Fibroblast of skin of left biceps (primary cell): Measurements from ENCODE around the gene HMGCLL1.

Experiments used
- DNase-seq, 2 experiments: peaks; one replicate each; pipeline ENCODE4 v3.0.0-alpha.2; 2013; ENCODE audit warnings: low read depth in 2 of 2

Gene HMGCLL1

GRCh38 chr6:55531496-55531895, 47.5 kb downstream of the HMGCLL1 start:
- DNase-seq: no peak

DNA sequence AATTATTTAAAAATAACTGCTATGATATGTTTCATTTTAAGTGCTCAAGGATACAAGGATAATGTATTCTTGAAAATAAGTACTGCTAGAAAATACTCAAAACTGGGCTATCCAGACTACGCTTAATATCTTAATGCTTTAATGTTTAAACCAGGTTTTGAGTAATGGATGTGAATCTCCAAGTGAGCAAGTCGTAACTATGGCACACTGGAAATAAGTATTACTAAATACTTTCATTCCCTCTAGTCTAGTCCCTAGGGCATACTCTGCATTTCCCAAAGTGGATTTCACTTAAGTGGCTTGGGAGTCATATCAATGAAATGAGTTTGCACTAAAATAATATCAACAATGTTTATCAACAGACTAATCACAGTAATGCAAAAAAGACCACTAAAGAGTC, 48.1 kb downstream of the HMGCLL1 start:
- DNase-seq: no peak

- DNase-seq: peak in 1 of 2 experiments; percentile 1
Measured at GRCh38 chr6:55528624-55529023, 50.4 kb downstream of the HMGCLL1 start.

DNA sequence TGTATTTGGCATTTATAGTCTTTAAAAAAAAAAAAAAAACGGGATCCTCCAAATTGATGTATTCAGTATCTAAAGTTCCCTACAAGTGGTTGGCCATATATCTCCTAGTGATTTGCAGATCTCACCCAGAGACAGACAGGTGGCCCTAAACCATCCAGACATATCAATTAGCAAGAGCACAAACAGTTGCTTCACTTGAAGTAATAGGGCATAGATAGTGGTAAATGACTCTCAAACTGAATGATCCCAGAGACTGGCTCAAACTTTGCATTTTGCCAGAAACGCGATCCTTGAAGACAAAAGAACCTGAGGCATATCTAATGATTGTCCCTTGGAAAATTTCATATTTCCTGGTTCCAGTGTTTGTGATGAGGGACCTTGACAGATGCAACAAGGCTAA, 54.6 kb downstream of the HMGCLL1 start:
- no peak for DNase-seq

DNA sequence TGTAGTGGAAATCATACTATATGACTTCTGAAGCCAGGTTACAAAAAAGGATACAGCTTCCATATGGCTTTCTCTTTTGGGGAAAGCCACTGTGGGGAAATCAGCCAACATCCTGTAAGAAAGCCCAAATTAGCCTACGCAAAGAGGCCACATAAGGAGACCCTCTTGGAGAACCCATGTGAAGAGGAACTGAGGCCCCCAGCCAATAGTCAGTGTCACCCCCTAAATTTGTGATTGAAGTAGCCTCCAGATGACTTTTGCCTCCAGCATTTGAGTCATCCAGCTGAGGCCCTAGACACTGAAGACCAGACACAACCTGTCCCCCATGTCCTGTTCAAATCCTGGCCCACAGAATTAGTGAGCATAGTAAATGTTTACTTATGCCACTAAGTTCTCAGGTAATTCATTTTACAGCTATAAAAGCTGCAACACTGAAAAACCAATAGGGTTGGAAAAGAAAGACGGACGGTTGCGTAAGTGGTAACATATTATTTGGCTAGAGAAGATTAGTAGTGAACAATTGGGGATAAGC, 60.4 kb downstream of the HMGCLL1 start:
- DNase-seq: no peak

DNA sequence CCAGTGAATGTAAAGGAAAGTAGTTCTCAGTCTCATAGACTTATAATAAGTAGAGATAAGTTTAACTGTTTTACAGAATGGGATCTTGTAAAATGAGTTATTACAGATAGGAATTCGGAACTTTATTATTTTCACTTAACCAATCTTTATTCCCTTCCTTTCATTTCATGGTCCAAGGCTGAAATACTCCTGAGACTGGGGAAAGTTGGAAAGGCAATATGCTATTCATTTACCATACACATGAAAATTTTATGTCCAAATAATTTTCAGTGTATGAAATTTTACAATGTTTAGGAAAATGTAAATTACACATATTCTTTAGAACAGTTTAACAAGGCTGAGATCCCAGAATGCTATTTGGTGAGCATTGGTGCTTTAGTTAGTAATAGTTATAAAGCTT, 62.3 kb downstream of the HMGCLL1 start:
- DNase-seq: no peak

DNA sequence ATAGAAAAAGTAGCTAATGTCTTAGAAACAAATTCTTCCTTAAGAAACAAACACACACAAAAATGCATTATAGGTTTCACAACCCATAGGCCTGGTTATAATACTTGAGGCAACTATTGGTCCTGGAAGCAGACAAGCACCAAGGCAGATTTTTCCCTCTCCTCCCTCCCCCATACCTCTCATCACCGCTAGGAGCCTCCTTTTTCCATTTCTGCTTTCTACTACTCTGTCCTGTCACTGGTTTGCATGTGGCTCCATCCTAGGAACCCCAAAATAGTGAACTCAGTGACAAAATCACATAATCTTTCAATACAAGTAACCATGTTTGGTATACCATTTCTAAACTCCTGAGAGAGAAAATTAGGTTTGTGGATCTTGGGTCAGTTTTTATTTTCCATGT, 66.1 kb downstream of the HMGCLL1 start:
- no peak for DNase-seq

- no peak for DNase-seq
Measured at GRCh38 chr6:55511122-55511800, 67.7 kb downstream of the HMGCLL1 start.

DNA sequence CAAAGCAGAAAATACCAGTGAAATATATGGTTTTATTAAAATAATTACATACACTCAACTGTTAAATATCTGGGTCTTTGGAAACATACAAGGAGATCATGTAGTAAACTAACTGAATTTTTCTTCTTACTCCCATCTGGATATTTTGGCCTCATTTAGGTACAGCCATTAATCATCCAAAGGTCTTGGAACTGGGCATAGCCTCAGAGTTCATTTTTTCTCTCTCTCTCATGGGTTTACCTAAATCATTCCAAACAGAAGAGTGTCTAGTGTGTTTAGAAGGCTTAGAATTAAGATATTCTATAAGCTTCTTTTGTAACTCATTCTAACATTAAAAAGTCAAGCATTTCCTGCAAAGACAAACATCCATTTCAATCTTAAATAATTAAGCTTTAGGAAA, 79.4 kb downstream of the HMGCLL1 start:
- no peak for DNase-seq

GRCh38 chr6:55497694-55498093, 81.3 kb downstream of the HMGCLL1 start:
- no peak for DNase-seq

GRCh38 chr6:55496201-55496600, 82.8 kb downstream of the HMGCLL1 start:
- DNase-seq: no peak

DNA sequence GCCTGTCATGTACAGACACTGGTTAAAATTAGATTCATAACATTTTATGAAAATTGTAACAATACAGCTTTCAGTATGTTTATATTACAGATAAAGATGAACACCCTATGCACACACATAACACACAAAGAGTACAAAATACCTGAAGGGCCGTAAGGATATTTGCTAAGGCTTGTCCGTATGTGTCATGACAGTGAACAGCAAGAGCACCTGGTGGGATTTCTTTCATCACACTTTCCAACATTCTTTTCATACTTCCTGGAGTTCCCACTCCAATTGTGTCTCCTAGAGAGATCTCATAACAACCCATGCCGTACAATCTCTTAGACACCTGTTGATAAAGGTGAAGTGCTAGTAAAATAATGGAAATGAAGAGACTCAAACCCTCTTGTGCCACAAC, 83.7 kb downstream of the HMGCLL1 start:
- no peak for DNase-seq

DNA sequence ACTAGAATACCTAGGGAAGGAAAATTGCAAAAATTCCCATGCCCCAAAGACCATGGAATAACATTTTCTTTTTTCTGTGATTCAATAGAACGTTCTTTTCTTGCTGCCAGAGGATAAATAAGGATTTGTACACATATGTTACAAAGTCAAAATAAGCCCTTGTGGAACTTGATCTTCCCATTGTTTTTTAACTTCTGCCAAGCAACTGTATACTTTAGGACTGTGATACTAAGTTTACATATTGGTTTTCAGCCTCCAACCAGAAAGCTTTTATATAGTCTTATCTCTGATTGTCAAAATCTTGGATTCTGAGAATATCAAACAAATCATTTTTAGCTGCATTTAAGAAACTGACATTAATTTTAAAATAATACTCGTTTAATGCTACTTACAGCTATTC, 84.6 kb downstream of the HMGCLL1 start:
- no peak for DNase-seq

- no peak for DNase-seq
Measured at GRCh38 chr6:55492259-55492658, 86.7 kb downstream of the HMGCLL1 start.

DNA sequence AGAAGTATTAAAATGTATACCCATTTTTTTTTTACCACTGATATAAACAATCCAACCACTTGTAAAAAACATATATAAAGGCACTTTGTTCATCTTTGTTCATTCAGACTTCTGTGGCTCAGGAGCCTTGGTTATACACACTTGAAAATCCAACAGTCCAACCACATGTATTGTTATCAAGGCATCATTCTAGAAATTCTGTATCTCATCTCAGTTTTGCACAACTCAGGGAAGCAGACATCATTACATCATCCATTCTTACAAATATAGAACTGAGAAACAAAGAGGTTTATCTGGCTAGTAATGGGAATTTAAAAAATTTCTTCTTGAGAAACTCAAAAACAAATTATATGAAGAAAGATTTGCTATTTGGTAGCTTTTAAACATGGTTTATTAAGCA, 88.1 kb downstream of the HMGCLL1 start:
- no peak for DNase-seq

- no peak for DNase-seq
Measured at GRCh38 chr6:55474382-55474781, 104.6 kb downstream of the HMGCLL1 start.

DNA sequence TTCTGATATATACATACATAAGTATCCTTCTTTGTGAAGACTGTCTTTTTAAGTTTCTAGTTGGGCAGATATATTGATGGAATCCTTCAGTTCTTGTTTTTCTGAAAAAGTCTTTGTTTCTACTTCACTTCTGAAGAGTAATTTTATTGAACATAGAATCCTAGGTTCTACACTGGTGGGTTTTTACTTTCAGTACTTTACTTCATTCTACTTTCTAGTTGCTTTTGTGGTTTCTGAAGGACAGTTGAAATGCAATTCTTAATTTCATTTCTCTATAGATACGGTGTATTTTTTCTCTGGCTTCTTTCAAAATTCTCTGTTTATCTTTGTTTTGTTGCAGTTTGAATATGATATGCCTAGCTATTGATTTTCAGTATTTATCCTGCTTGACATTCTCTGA, 105.3 kb downstream of the HMGCLL1 start:
- no peak for DNase-seq

DNA sequence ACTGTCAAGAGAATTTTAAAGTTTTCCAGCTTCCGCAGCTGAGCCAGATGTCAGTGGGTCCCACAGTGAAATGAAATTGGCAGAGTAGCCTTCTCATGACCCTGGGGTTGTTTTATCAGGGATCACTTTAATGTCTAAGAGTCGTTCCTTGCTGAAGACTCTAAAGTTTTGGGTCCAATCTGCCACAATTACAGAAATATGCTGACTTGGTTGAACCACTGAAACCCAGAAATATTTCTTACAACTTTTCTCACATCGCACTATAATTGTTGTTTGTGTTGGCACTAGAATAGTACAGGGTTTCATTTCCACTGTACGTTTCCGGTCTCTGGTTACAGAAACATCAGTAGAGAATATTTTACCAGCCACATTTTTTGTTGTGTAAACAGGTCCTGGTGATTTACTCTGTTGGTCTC, 109.0 kb downstream of the HMGCLL1 start:
- no peak for DNase-seq

DNA sequence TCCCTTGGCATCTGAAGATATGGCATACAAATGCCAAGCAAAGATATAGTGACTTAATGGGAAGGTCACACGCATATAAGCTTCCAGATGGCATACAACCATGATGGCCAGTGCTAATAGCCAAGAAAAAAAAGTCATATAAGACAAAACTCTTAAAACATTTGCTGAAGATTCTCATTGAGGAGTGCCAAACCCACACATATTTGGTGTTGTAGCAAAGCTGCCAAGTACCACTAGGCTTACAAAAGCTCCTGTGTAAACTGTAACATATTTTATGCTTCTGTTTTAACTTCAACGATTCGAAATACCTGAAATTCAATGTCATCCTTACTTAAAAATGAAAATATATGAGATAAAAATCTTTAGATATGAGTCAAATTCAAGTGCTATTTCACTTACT, 123.0 kb downstream of the HMGCLL1 start:
- no peak for DNase-seq

DNA sequence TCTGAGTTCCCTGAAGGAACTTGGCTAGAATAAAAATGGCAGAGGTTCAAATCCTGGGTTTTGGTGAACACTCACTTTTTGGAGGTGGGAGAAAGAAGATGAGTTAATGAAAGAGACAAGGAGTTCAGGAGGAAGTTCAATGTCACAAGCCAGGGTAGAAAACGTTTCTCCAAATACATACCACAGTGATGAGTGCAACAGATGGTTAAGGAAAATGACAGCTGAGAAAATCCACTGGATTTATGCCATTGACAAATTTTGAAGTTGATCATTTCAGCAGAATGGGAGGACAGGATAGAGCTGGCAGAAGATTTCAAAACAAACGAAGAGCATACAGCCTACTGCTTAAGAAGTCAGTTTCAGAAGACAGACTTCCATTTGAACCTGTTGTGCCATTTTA, 129.0 kb downstream of the HMGCLL1 start:
- DNase-seq: no peak

DNA sequence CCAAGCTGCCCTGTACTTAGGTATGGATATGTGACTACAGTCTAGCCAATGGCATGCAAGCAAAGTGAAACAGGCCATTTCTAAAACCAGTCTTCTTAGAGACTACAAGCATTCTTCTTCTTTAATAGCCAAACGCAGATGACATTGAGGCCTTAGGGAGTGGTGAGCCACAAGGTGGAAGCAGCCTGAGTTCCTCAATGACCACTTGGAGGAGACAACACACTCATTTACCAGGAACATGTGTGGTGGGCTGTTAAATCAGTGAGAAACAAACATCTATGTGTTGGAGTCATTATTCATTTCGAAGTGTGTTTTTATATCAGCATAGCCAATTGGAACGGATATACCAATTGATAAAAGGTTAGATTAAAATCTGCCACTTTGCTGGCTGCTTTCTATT, 129.8 kb downstream of the HMGCLL1 start:
- no peak for DNase-seq

GRCh38 chr6:55448451-55448850, 130.5 kb downstream of the HMGCLL1 start:
- DNase-seq: no peak

- no peak for DNase-seq
Measured at GRCh38 chr6:55447891-55448290, 131.1 kb downstream of the HMGCLL1 start.

DNA sequence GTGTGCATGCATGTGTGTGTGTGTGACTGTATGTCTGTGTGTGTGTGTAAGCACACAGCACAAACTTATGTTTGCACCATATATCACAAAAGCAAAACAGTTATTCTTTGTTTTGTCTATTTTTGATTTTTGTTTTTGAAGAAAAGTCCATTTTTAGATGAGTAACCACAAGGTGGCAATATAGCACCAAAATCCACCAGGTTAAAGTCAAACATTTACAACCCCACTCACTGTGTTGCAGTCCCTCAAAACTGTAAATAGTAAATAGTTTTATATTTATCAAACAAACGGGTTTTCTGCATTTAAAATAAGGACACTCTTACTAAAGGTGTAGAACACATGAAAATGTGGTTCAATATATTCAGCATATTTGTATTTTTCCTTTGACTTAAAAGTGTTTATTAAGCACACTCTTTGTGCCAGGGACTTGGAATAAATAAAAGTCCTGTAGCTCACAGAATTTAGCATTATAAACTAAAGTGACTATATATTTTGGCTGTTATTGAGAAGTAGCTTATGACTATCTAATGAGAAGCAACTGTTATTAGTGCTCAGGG, 133.3 kb downstream of the HMGCLL1 start:
- no peak for DNase-seq
